Natural killer cell (primary cell): ENCODE results near the gene DPH2. TPM values are rescaled to one million over a fixed set of nuclear protein-coding genes. Genes with fewer than 3 reads are reported as not detected.
A peak's percentile ranks its signal among the peaks of the same experiment; 100 is the strongest.

Experiments
- ATAC-seq, 3 donors: fragments of 150-1000 bp in 2 of 3; fragments of 200-7000 bp in 1 of 3; cut with Tn5 transposase; 1 replicate in 1 of 3; 2 replicates in 2 of 3; pipeline ENCODE4 v1.10.0; 2021; ENCODE audit warnings: mild to moderate bottlenecking in 2 of 3, moderate library complexity in 2 of 3
- DNase-seq, 2 donors: peaks; one replicate each; pipeline versions ENCODE4 v3.0.0 to v3.0.0-alpha.2; 2013 to 2021; ENCODE audit warnings: mixed read lengths in 1 of 2
- H3K27ac ChIP-seq: one replicate; pipeline ENCODE4 v1.5.1; 2013; ENCODE audit warnings: mild to moderate bottlenecking, low read length
- H3K27me3 ChIP-seq: one replicate; pipeline ENCODE4 v1.6.1; 2013; ENCODE audit warnings: low read length; ENCODE audit not compliant: control insufficient read depth, insufficient read depth
- H3K36me3 ChIP-seq: one replicate; pipeline ENCODE4 v1.6.1; 2013; ENCODE audit warnings: low read length; ENCODE audit not compliant: control insufficient read depth, insufficient read depth
- H3K4me1 ChIP-seq: one replicate; pipeline ENCODE4 v1.6.1; 2013; ENCODE audit warnings: low read length; ENCODE audit not compliant: control insufficient read depth, insufficient read depth
- H3K4me3 ChIP-seq: one replicate; pipeline ENCODE4 v1.5.1; 2013; ENCODE audit warnings: low read length
- H3K9me3 ChIP-seq: one replicate; pipeline ENCODE4 v1.6.1; 2013; ENCODE audit warnings: low read length; ENCODE audit not compliant: control insufficient read depth, insufficient read depth
- H3K27ac Mint-ChIP-seq, 2 donors: one replicate each; pipeline ENCODE4 v1.8.0; 2022; ENCODE audit warnings: mild to moderate bottlenecking in 2 of 2, mixed read lengths in 2 of 2, moderate library complexity in 1 of 2
- H3K27me3 Mint-ChIP-seq, 2 donors: one replicate each; pipeline ENCODE4 v1.8.0; 2022; ENCODE audit warnings: low read depth in 2 of 2, mixed read lengths in 2 of 2
- H3K36me3 Mint-ChIP-seq: one replicate; pipeline ENCODE4 v1.8.0; 2022; ENCODE audit warnings: mixed read lengths
- H3K4me1 Mint-ChIP-seq, 2 donors: one replicate each; pipeline ENCODE4 v1.8.0; 2022; ENCODE audit warnings: mixed read lengths in 2 of 2
- H3K4me3 Mint-ChIP-seq: one replicate; pipeline ENCODE4 v1.8.0; 2022; ENCODE audit warnings: mild to moderate bottlenecking, moderate library complexity, mixed read lengths
- H3K9me3 Mint-ChIP-seq, 2 donors: one replicate each; pipeline ENCODE4 v1.8.0; 2022; ENCODE audit warnings: mixed read lengths in 2 of 2
- WGBS: methylation state at CpG from one replicate; pipeline ENCODE4 v1.1.7; 2013; ENCODE audit warnings: missing lambda C conversion rate; ENCODE audit not compliant: insufficient coverage; 5-methylcytosine and 5-hydroxymethylcytosine counted together
- intact Hi-C: fragments of 100-400 bp; cut with micrococcal nuclease; formaldehyde crosslinking; loops from one replicate; pipeline ENCODE4 v1.14.2; 2022
- total RNA-seq, 4 donors: library from RNA; stranded (reverse); fragments of 120-200 nt in 1 of 4; gene quantifications; one replicate each; pipeline versions ENCODE4 v1.2.3 to v1.2.4, GENCODE V29; 2013 to 2022
- TF ChIP-seq, protein P1 (sequence below): fragments of 200-600 bp; IDR thresholded peaks from one replicate; pipeline ENCODE4 v1.8.0; 2022; ENCODE audit warnings: antibody characterized with exemption

Gene DPH2
- total RNA-seq, 3 donors from 2014 or later (not counting 1 experiment from before 2014, with no cell fraction given): 18.2 to 27.3 (median 18.8) TPM

- Mint-ChIP-seq H3K9me3 (no peaks in the 10 kb centered on the region), H3K27me3 (no peaks in the 10 kb centered on the region), H3K27ac (peak within 1 kb of the TSS; percentile 88 to 98), H3K4me3 (peak within 1 kb of the TSS; percentile 91), H3K4me1 (peaks cover 35 to 64% of the 10 kb centered on the region in 2 donors), H3K36me3 (no peaks in the 10 kb centered on the region)
- intact Hi-C loops: loop anchor here (1.0 kb wide), 2 partner anchors 23 to 28 kb away; partner anchors contain the start of gene ATP6V0B
- H3K4me3 ChIP-seq: peak within 1 kb of the TSS; percentile 54
- no peaks in the 10 kb centered on the region for H3K27me3 ChIP-seq
- peaks cover 2% of the 10 kb centered on the region for H3K36me3 ChIP-seq
- H3K9me3 ChIP-seq: no peaks in the 10 kb centered on the region
- peak within 1 kb of the TSS; percentile 95 for H3K27ac ChIP-seq
- DNase-seq (peak; percentile 95 to 97), ATAC-seq (peak; percentile 94 to 99 (median 96))
- WGBS: under 1% methylated on average over 74 of the region's 74 CpGs
- TF ChIP-seq, protein P1, sequence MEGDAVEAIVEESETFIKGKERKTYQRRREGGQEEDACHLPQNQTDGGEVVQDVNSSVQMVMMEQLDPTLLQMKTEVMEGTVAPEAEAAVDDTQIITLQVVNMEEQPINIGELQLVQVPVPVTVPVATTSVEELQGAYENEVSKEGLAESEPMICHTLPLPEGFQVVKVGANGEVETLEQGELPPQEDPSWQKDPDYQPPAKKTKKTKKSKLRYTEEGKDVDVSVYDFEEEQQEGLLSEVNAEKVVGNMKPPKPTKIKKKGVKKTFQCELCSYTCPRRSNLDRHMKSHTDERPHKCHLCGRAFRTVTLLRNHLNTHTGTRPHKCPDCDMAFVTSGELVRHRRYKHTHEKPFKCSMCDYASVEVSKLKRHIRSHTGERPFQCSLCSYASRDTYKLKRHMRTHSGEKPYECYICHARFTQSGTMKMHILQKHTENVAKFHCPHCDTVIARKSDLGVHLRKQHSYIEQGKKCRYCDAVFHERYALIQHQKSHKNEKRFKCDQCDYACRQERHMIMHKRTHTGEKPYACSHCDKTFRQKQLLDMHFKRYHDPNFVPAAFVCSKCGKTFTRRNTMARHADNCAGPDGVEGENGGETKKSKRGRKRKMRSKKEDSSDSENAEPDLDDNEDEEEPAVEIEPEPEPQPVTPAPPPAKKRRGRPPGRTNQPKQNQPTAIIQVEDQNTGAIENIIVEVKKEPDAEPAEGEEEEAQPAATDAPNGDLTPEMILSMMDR: peak; percentile 57
- peaks cover 33% of the 10 kb centered on the region for H3K4me1 ChIP-seq
Measured at GRCh38 chr1:43946236-43947060, 23.4 kb upstream of the DPH2 start, which contains the start of gene IPO13. TSS of gene IPO13 (plus strand) at chr1:43946950. CDS start at chr1:43947601, 651 bp downstream.

GRCh38 chr1:43947061-43947873, 22.5 kb upstream of the DPH2 start:
- Mint-ChIP-seq H3K27ac (peak overlapping the region; percentile 88 to 98), H3K9me3 (no peaks in the 10 kb centered on the region), H3K27me3 (no peaks in the 10 kb centered on the region), H3K4me1 (peaks cover 35 to 65% of the 10 kb centered on the region in 2 donors), H3K4me3 (peak overlapping the region; percentile 91), H3K36me3 (no peaks in the 10 kb centered on the region)
- intact Hi-C loops: no loop called here
- peaks cover 33% of the 10 kb centered on the region for H3K4me1 ChIP-seq
- TF ChIP-seq, protein P1: no peak
- H3K4me3 ChIP-seq: peak overlapping the region; percentile 54
- no peaks in the 10 kb centered on the region for H3K9me3 ChIP-seq
- no peak for ATAC-seq
- no peak for DNase-seq
- peak overlapping the region; percentile 95 for H3K27ac ChIP-seq
- 12% methylated on average over 26 of the region's 27 CpGs for WGBS
- no peaks in the 10 kb centered on the region for H3K27me3 ChIP-seq
- peaks cover 2% of the 10 kb centered on the region for H3K36me3 ChIP-seq

GRCh38 chr1:43947874-43948437, 21.9 kb upstream of the DPH2 start:
- DNase-seq (no peak), ATAC-seq (no peak)
- Mint-ChIP-seq H3K4me3 (peak overlapping the region; percentile 91), H3K27ac (peak overlapping the region; percentile 57 to 98), H3K27me3 (no peaks in the 10 kb centered on the region), H3K36me3 (no peaks in the 10 kb centered on the region), H3K9me3 (no peaks in the 10 kb centered on the region), H3K4me1 (peaks cover 35 to 61% of the 10 kb centered on the region in 2 donors)
- no peaks in the 10 kb centered on the region for H3K9me3 ChIP-seq
- H3K27ac ChIP-seq: no peak overlapping the region
- peaks cover 33% of the 10 kb centered on the region for H3K4me1 ChIP-seq
- intact Hi-C loops: no loop called here
- H3K27me3 ChIP-seq: no peaks in the 10 kb centered on the region
- TF ChIP-seq, protein P1: no peak
- peaks cover 2% of the 10 kb centered on the region for H3K36me3 ChIP-seq
- H3K4me3 ChIP-seq: no peak overlapping the region
- 76% methylated on average over 3 of the region's 3 CpGs for WGBS
